ENCODE results near the gene TMEM150C.
"Not testable (repeated sequence)": the region's sequence is repeated elsewhere in the genome, so short reads cannot be mapped to it uniquely, and the experiment has no call there.

Gene TMEM150C

GRCh38 chr4:82510216-82510615, 51.6 kb downstream of the TMEM150C start:
- DNase-seq, result no peak

DNA sequence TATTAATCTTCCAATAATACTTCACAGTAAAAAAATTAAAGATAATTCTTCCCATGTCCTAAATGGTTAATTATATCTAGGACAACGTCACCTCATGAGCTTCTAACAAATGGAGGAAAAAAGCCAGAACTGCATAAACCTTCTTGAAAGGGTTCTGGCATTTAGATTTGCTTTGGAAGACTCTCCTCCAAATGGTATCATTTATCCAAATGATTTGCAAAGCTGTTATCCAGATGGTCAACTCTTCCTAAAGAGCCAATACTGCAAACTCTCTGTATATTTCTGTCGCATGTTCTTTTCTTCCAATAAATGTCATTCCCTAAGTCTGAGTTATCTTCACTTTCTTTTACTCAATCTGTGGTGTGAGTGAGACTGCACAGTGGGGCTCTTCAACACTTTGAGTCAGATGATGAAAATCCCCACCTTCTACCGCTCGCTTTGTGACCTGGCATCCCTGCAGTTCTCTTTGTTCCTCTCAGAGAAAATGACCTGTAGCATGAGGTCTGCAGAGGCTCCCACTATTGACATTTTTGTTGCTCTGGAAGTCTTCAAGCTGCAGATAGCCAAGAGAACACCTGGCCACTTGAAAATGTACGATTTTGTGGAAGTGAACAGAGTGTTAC, 52.9 kb downstream of the TMEM150C start:
- DNase-seq, result no peak

DNA sequence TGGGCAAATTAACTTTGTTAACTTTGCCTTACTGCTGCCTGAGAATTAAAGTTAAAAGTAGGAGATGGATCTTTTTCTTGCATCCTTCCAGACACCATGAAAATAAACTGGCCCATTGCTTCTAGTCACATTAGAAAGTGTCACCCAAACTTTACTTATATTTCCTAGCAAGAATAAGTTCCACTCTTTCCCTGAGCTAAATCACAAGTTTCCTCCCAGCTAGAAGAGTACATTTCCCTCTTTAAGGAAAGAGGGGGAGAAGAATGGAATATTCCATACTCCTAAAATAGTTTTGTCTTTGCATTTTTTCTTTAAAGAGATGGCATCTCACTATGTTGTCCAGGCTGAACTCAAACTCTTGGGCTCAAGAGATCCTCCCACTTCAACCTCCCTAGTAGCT, 53.8 kb downstream of the TMEM150C start:
- no peak for DNase-seq

- DNase-seq, result no peak
Measured at GRCh38 chr4:82501154-82501442, 60.7 kb downstream of the TMEM150C start.

- peak; percentile 8 to 25 for DNase-seq
Measured at GRCh38 chr4:82500435-82501153, 61.2 kb downstream of the TMEM150C start.

DNA sequence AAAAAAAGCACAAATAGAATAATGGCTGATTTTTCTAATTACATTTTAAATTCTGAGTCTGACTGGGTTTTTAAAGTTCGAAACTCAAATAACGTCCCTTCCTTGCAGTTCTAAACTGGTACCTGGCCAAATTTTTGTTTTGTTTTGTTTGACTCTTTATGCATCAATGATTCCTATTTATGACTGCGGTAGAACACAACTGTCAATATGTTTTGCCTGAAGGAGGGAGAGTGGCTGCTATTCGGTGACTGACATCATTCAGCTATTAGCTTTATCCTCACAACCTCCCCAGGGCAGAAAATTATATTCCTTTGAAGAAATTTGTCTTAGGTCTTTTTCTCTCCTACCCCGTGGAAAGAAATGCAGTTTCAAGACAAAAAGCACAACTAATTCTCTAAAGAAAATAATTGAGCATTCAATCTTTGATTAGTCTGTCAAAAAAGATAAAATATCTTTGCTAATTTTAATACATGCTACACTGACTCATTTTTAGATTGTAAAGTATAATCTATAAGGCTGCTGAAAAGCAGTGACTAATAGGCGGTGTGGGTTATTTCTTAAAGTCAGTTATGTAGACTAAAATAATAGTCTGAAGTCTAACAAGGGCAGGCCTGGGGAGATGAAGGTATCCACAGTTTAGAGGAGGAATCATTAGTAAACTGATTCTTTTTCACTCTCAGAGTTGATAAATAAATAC, 61.9 kb downstream of the TMEM150C start:
- peak in 1 of 2 experiments; percentile 1 for DNase-seq

GRCh38 chr4:82496349-82496748, 65.4 kb downstream of the TMEM150C start:
- DNase-seq, result no peak

DNA sequence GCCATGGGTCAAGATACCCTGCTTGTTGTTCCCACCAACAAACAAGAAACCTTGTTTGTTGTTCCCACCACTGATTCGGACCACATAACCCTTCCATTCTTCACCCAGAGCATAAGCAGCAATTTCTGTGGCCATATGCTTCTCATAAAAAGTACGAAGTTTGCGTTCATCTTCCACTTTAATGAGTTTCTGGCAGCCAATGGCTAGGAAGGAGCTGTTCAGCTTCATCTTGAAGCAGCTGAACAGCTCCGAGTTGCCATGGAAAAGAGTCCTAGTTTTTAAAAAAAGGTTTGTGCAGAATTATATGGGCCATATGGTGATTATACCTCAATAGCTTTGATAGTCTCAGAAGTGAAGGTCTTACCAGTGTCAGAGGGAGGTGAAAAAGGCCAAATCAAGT, 66.1 kb downstream of the TMEM150C start:
- DNase-seq, result no peak

DNA sequence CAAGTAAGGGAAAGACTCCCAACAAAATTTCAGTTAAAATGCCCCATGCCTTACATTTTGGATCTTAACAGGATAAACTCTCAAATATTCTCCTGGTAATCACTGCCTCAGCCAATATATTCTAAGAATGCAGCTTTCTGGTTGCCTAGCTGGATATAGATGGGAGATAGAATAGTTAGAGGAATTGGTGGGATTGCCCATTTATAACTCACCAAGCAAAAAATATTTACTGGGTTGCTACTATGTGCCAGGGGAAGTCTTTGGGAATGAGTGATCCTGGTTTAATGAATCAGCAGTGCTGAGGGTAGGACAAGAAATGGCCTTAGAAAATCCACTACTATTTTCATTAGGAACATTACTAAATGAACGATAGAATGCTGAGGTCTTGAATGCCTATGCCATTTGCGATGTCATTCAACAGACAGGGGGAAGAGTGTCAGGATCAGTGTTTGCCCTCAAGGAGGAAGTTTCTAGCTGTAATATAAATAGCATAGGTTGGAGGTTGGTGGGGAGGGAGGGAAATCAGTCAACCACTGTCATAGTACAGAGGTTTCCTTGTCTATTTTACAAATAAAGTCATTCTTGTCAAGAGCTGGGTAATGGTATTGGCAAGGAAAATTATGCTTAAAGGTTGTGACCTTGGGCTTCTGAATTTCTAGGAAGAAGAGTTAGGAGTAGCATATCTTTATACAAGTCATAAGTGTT, 67.9 kb downstream of the TMEM150C start:
- no peak for DNase-seq

- no peak for DNase-seq
Measured at GRCh38 chr4:82491251-82491960, 70.4 kb downstream of the TMEM150C start.

GRCh38 chr4:82489987-82490386, 71.8 kb downstream of the TMEM150C start:
- no peak for DNase-seq

GRCh38 chr4:82489076-82489475, 72.7 kb downstream of the TMEM150C start:
- no peak for DNase-seq

DNA sequence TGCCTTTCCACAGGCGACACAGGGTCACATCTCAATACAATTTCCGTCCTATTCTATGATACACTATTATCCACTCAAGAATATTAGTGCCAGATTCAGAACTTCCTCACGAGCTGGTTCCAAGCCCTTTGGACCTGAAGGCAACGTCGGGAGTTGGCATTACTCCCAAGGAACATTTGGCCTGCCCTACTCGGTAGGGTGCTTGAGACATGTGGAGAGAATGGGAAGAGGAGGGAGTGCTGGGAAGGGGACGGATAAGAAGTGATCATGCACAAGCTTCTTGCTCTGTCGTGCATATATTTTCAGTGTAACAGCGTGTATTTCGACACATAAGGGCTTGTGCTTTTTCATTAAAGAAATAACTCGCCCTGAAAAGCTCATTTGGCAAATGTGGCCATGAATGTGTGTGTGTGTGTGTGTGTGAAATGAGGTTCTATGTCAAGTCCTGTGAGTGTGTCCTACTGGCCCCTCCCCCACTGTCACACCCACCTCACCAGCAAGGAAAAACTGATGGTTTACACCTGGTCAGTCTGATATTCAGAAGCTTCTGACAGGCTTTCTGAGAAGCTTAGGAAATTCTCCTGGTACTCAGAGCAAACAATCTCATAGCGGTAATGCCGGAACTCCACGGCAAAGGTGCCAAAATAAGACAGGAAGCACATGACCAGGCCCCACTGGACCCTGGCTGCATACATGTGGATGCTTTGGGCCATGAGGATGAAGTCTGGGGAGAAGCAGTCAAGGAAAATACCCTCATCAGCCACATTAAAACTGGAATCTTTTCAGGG, 76.6 kb downstream of the TMEM150C start:
- DNase-seq, result no peak

- no peak for DNase-seq
Measured at GRCh38 chr4:82482387-82482786, 79.4 kb downstream of the TMEM150C start.

DNA sequence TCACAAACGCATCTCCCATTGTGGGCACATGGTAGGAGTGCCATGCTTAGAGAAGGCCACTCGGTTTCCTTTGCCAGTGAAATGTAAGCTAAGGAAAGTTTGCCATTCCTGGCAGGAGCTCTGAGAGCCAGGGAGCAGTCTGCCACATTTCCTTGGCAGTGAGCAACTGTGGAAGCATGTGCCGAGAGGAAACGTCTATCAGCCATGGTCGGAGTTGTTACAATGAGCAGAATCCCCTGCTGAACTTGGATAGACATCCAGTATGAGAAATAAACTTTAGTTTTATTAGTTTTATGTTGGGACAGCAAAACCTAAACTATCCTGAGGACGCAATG, 80.3 kb downstream of the TMEM150C start:
- DNase-seq, result no peak

DNA sequence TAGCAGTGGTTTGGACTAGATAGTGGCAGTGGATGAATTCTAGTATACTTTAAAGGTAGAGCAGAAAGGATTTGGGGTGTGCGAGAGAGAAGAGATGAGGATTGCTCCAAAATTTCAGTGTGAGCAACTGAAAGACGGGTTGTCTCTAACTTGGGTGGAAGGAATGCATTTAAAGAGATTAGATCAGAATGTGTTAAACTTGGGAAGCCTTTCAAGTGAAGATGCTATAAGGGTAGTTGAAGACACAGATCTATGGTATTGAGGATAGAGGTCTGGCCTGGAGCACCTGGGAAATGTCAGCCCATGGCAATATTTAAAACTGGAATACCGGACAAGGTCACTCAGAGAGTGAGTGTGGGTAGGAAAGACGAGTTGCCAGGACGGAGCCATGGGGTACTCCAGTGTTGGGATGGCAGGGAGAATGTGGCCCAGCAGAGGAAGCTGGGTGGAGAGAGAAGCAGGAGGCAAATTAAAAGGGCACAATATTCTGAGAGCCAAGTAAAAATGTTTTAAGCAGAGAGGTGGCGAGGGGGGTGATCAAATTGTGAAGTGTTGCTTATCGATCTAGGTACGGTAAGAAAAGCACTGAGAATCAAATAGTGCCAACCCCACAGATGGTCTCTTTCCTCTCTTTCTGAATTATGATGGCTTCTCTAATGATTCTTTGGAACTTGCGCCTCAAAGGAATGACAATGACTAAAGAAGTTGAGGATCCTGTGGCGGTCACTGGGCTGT, 80.8 kb downstream of the TMEM150C start:
- no peak for DNase-seq

DNA sequence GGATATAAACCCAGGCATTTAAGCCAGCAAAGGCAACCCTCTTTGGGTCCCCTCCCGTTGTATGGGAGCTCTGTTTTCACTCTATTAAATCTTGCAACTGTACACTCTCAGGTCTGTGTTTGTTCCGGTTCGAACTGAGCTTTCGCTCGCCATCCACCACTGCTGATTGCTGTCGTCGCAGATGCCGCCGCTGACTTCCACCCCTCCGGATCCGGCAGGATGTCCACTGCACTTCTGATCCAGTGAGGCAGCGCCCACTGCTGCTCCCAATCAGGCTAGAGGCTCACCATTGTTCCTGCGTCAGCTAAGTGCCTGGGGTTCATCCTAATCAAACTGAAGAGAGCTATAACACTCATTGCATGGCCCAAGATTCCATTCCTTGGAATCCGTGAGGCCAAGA, 82.2 kb downstream of the TMEM150C start:
- no peak for DNase-seq

DNA sequence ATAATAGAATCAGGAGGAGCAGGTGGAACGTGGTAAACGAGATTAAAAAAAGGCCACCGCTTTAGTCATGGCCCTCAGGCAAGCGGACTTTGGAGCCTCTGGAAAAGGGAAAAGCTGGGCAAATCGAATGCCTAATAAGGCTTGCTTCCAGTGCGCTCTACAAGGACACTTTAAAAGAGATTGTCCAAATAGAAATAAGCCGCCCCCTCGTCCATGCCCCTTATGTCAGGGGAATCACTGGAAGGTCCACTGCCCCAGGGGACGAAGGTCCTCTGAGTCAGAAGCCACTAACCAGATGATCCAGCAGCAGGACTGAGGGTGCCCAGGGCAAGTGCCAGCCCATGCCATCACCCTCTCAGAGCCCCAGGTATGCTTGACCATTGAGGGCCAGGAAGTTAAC, 84.3 kb downstream of the TMEM150C start:
- DNase-seq, result not testable (repeated sequence)

GRCh38 chr4:82475931-82476330, 85.9 kb downstream of the TMEM150C start:
- DNase-seq, result not testable (repeated sequence)

DNA sequence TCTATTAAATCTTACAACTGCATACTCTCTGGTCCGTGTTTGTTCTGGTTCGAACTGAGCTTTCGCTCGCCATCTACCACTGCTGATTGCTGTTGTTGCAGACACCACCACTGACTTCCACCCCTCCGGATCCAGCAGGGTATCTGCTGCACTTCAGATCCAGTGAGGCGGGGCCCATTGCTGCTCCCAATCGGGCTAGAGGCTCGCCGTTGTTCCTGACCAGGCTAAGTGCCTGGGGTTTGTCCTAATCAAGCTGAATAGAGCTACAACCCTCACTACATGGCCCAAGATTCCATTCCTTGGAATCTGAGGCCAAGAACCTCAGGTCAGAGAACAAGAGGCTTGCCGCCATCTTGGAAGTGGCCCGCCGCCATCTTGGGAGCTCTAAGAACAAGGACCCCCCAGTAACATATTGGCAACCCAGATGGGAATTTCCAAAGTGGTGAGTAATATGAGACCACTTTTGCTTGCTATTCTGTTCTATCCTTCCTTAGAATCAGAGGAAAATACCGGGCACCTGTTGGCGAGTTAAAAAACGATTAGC, 88.1 kb downstream of the TMEM150C start:
- no peak for DNase-seq

- DNase-seq, result not testable (repeated sequence)
Measured at GRCh38 chr4:82473080-82473479, 88.7 kb downstream of the TMEM150C start.
